ENCODE data around the gene PALM2AKAP2. TPM values are rescaled to one million over a fixed set of nuclear protein-coding genes. Genes with fewer than 3 reads are reported as not detected.
"Not testable (repeated sequence)": the region's sequence is repeated elsewhere in the genome, so short reads cannot be mapped to it uniquely, and the experiment has no call there.

PALM2AKAP2 gene
- total RNA-seq, 1 donor from 2014 or later, result 76.1 TPM

- DNase-seq (no peak), ATAC-seq (no peak)
- intact Hi-C loops (cut with micrococcal nuclease), result no loop called here
Observed at GRCh38 chr9:109797509-109797908, 17.5 kb downstream of the PALM2AKAP2 start.

- intact Hi-C loops (cut with micrococcal nuclease), result no loop called here
- DNase-seq, result no peak
- no peak for ATAC-seq
Observed at GRCh38 chr9:109799141-109799540, 19.1 kb downstream of the PALM2AKAP2 start.

- DNase-seq, result no peak
- ATAC-seq, result peak; percentile 37
- intact Hi-C loops (cut with micrococcal nuclease), result no loop called here
Observed at GRCh38 chr9:109799792-109800191, 19.8 kb downstream of the PALM2AKAP2 start.

DNA sequence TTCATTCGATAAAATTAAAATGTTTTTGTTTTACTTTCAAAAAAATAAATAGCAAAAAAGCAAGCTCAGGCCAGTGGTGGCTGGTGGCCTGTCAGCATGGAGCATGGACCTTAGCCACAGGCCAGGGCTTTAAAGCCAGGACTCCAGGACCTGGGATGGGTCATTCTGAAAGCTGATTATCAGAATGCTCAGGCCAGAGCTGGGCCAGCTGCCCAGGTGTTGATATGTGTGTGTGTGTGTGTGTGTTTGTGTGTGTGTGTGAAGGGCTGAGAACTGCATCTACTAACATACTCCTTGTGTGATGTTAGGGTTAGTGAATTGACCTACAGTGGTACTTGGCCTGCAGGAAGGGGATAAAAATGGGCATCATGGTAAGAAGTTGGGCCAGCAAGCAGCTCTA is 21.5 kb downstream of the PALM2AKAP2 start:
- ATAC-seq (peak; percentile 65), DNase-seq (peak; percentile 59)
- intact Hi-C loops (cut with micrococcal nuclease), result no loop called here

DNA sequence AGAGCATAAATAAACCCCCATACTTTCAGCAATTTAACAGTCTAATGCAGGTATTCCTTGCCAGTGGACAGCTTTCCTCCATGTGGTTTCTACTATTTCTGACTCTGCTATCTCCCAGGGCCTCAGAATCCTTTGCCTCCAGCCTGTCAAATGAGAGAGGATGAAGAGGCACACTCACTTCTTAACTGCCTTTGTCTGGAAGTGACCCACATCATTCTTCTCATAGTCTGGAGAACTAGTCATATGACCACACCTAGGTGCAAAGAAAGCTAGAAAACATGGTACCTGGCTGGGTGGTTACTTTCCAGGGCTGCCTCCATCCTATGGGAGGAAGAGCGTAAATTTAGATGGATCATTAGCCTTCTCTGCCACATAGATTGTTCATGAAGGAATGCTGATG is 22.5 kb downstream of the PALM2AKAP2 start:
- DNase-seq, result no peak
- no peak for ATAC-seq
- intact Hi-C loops (cut with micrococcal nuclease), result no loop called here

GRCh38 chr9:109805050-109805449 is 25.1 kb downstream of the PALM2AKAP2 start:
- DNase-seq (peak; percentile 48), ATAC-seq (peak; percentile 37)
- intact Hi-C loops (cut with micrococcal nuclease), result no loop called here

- no peak for DNase-seq
- intact Hi-C loops (cut with micrococcal nuclease), result no loop called here
Observed at GRCh38 chr9:109806506-109807115, 26.6 kb downstream of the PALM2AKAP2 start.

GRCh38 chr9:109811876-109812275 is 31.9 kb downstream of the PALM2AKAP2 start:
- no peak for DNase-seq
- no peak for ATAC-seq
- intact Hi-C loops (cut with micrococcal nuclease), result no loop called here

More at GRCh38 chr9:109806506-109807115, 26.6 kb downstream of the PALM2AKAP2 start:
- peak; percentile 85 for ATAC-seq

GRCh38 chr9:109812331-109812730 is 32.3 kb downstream of the PALM2AKAP2 start:
- DNase-seq, result no peak
- intact Hi-C loops (cut with micrococcal nuclease), result no loop called here
- no peak for ATAC-seq

DNA sequence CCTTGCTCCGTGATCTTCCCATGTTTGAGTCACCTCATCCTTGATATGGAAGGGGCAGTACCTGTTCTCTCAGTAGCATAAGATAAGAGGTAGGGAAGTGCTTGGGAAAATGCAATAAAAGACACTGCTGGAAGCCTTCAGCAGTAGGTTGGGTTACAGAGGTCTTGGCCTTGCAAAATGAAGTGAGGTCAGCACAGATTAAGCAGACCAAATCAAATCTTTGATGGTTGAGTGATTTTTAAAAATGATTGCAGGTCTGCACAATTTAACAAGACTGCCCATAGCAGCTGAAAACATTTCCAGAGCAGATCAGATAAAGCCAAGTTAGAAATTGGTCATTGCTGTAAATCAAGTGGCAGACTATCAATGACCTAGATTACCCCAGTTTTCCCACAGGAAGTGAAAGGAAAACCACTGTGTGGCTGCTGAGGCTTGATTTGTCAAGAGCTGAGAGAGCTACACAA is 32.9 kb downstream of the PALM2AKAP2 start:
- intact Hi-C loops (cut with micrococcal nuclease), result no loop called here
- ATAC-seq, result no peak
- DNase-seq, result no peak

DNA sequence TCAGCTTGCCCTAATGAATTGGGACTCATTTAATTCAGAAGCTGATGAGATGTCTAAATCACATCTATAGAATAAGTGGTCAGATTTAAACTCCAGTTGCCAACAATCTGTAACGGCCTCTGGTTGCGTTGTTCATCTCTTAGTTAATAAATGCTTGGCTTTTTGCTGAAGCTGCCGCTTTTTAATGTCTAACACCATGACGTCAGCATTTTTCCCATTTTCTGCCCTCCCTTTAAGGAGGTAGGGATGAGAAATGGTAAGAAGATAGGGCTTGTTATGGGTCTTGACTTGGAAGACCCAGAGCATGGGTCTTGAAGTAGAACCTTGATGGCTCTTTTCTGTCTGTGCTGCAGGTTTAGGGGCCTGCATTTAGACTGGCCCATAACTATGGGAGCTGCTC is 33.3 kb downstream of the PALM2AKAP2 start:
- DNase-seq (no peak), ATAC-seq (no peak)
- intact Hi-C loops (cut with micrococcal nuclease), result no loop called here

DNA sequence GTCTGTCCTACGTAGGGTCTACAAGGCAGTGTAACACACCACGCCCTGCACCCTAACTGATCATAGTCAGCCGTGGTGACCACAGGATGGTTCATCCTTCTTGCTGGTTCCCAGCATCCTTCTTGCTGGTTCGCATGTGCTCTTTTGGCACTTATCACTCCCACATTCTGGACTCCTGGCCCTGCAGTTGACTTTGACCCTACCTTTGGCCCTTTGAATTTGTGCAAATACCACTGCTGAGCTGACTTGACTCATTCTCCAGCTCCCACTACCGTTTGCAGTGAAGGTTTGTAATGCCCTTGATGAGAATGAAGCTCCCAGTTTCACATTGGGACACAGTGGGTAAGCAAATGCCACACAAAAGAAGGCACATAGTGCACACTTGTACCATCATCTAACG is 33.8 kb downstream of the PALM2AKAP2 start:
- ATAC-seq (no peak), DNase-seq (no peak)
- intact Hi-C loops (cut with micrococcal nuclease), result no loop called here

DNA sequence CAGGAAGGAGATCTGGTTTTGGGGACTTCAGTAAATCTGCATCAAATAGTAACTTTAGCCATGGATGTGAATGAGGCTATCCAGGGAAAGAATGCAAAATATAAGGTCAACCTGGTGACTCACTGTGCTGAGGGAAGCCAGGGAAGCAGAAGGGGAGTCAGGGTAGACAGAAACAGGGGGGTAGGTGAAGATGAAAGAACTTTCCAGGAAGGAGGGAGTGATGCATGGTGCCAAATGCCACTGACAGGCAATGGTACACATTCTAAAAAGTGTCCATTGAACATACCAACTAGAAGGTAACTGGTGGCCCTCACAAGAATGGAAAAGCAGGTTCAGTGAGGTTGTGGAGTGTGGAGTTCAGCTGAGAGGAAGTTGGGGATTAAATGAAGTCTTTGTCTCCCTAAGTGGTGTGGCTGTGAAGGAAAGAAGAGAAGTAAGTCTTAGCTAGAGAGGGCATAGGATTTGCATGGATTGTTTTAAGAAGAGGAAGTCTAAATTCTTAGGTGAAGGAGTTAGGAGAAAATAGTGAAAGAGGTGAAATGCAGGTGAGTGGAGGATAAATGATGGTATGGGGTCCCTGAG is 35.5 kb downstream of the PALM2AKAP2 start:
- ATAC-seq (no peak), DNase-seq (no peak)
- intact Hi-C loops (cut with micrococcal nuclease), result no loop called here

- intact Hi-C loops (cut with micrococcal nuclease), result no loop called here
- DNase-seq (no peak), ATAC-seq (peak; percentile 85)
Observed at GRCh38 chr9:109816490-109816889, 36.5 kb downstream of the PALM2AKAP2 start.

GRCh38 chr9:109817146-109817845 is 37.3 kb downstream of the PALM2AKAP2 start:
- ATAC-seq (peak; percentile 42), DNase-seq (no peak)
- intact Hi-C loops (cut with micrococcal nuclease), result no loop called here

DNA sequence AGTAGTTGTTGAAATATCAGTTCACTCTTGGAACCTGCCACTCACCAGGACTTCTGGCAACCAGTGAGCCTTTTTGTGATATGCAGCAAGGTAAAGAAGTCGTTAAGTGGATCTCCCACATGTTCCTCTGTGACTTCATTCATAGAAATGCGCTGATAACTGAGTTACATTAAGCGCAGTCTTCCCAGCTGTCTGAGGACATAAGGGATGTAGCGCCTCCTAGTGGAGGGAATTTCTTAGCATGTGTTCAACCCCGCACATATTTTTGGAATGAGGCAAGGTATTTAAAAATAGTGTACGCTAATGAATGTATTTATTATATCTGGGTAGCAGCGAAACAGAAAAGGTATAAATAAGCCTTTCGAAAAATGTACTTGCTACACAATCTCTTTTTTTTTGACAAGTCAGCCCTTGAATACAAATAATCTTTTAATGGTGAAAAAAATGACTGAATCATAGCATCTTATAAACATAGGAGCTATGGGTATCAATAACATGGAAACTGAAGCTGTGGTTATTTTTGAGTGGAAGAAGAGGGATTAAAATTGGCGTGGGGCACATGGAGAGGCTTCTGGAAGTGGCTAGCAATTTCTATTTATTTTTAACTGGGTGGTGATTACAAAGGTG is 38.0 kb downstream of the PALM2AKAP2 start:
- intact Hi-C loops (cut with micrococcal nuclease), result no loop called here
- ATAC-seq (peak; percentile 87), DNase-seq (no peak)

GRCh38 chr9:109821711-109822110 is 41.7 kb downstream of the PALM2AKAP2 start:
- DNase-seq (no peak), ATAC-seq (no peak)
- intact Hi-C loops (cut with micrococcal nuclease), result no loop called here

DNA sequence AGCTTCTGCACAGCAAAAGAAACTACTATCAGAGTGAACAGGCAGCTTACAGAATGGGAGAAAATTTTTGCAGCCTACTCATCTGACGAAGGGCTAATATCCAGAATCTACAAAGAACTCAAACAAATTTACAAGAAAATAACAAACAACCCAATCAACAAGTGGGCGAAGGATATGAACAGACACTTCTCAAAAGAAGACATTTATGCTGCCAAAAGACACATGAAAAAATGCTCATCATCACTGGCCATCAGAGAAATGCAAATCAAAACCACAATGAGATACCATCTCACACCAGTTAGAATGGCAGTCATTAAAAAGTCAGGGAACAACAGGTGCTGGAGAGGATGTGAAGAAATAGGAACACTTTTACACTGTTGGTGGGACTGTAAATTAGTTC is 45.4 kb downstream of the PALM2AKAP2 start:
- DNase-seq; intact Hi-C loops (cut with micrococcal nuclease); ATAC-seq: not testable (repeated sequence)

GRCh38 chr9:109826559-109826958 is 46.6 kb downstream of the PALM2AKAP2 start:
- DNase-seq, result no peak
- intact Hi-C loops (cut with micrococcal nuclease), result no loop called here
- ATAC-seq, result no peak

- intact Hi-C loops (cut with micrococcal nuclease), result no loop called here
- DNase-seq (no peak), ATAC-seq (no peak)
Observed at GRCh38 chr9:109828254-109828653, 48.3 kb downstream of the PALM2AKAP2 start.

Data from left ventricle myocardium superior (tissue), 1 donor.